Neural progenitor cell (in vitro differentiated cells): ENCODE data around the gene HLA-C. TPM values are rescaled to one million over a fixed set of nuclear protein-coding genes. Genes with fewer than 3 reads are reported as not detected.
"Not testable (repeated sequence)": the region's sequence is repeated elsewhere in the genome, so short reads cannot be mapped to it uniquely, and the experiment has no call there.

Experiments
- DNase-seq: peaks from one replicate; pipeline ENCODE4 v3.0.0-alpha.2; 2016; ENCODE audit warnings: low spot score
- H2AFZ ChIP-seq: fragments of 200-600 bp; sonication (generic); replicated peaks from 2 replicates; pipeline ENCODE4 v1.6.1; 2016; ENCODE audit warnings: antibody characterized with exemption
- H3F3A ChIP-seq: fragments of 200-600 bp; sonication (generic); 2 replicates; pipeline ENCODE4 v1.6.1; 2016; ENCODE audit warnings: antibody characterized with exemption, low read depth
- H3K27ac ChIP-seq: fragments of 200-600 bp; sonication (generic); 2 replicates; pipeline ENCODE4 v1.5.1; 2016; ENCODE audit warnings: mild to moderate bottlenecking
- H3K27me3 ChIP-seq: fragments of 200-600 bp; sonication (generic); 2 replicates; pipeline ENCODE4 v1.6.1; 2016; ENCODE audit warnings: mild to moderate bottlenecking, moderate library complexity
- H3K36me3 ChIP-seq: fragments of 200-600 bp; sonication (generic); 2 replicates; pipeline ENCODE4 v1.5.1; 2016
- H3K4me1 ChIP-seq: fragments of 200-600 bp; sonication (generic); 2 replicates; pipeline ENCODE4 v1.6.1; 2016; ENCODE audit warnings: mixed run types
- H3K4me2 ChIP-seq: fragments of 200-600 bp; sonication (generic); 2 replicates; pipeline ENCODE4 v1.6.1; 2016
- H3K4me3 ChIP-seq: fragments of 200-600 bp; sonication (generic); 2 replicates; pipeline ENCODE4 v1.5.1; 2016
- H3K79me2 ChIP-seq: fragments of 200-600 bp; sonication (generic); 2 replicates; pipeline ENCODE4 v1.6.1; 2016; ENCODE audit warnings: low read depth
- H3K9ac ChIP-seq: fragments of 200-600 bp; sonication (generic); 2 replicates; pipeline ENCODE4 v1.6.1; 2016
- H3K9me3 ChIP-seq: fragments of 200-600 bp; sonication (generic); 2 replicates; pipeline ENCODE4 v1.5.1; 2016; ENCODE audit warnings: low read depth
- H4K20me1 ChIP-seq: fragments of 200-600 bp; sonication (generic); 2 replicates; pipeline ENCODE4 v1.6.1; 2016; ENCODE audit warnings: low read depth
- H3K27ac Mint-ChIP-seq: 3 replicates; pipeline ENCODE4 v1.8.0; 2021; ENCODE audit warnings: mixed read lengths
- H3K27me3 Mint-ChIP-seq: 2 replicates; pipeline ENCODE4 v1.8.0; 2022; ENCODE audit warnings: low read depth, mild to moderate bottlenecking, inconsistent platforms, moderate library complexity, mixed read lengths; ENCODE audit not compliant: insufficient read depth
- H3K36me3 Mint-ChIP-seq: 3 replicates; pipeline ENCODE4 v1.8.0; 2021; ENCODE audit warnings: mixed read lengths
- H3K4me1 Mint-ChIP-seq: 3 replicates; pipeline ENCODE4 v1.8.0; 2021; ENCODE audit warnings: mixed read lengths
- H3K4me3 Mint-ChIP-seq: 3 replicates; pipeline ENCODE4 v1.8.0; 2021; ENCODE audit warnings: mild to moderate bottlenecking, moderate library complexity, mixed read lengths
- H3K9me3 Mint-ChIP-seq: 3 replicates; pipeline ENCODE4 v1.8.0; 2020; ENCODE audit warnings: mixed read lengths
- EZH2 ChIP-seq: fragments of 200-600 bp; sonication (generic); IDR thresholded peaks from 2 replicates; pipeline ENCODE4 v1.6.1; 2017; ENCODE audit warnings: antibody characterized with exemption, mild to moderate bottlenecking, moderate library complexity
- EZH2phosphoT487 ChIP-seq: fragments of 200-600 bp; sonication (generic); IDR thresholded peaks from 2 replicates; pipeline ENCODE4 v1.6.1; 2017; ENCODE audit warnings: antibody characterized with exemption
- total RNA-seq: library from RNA; depleted of rRNA; stranded (reverse); fragments of >200 nt; gene quantifications from 2 replicates; pipeline ENCODE4 v1.2.3, GENCODE V29; 2015; ENCODE audit warnings: low replicate concordance
- TF ChIP-seq, protein P1 (sequence below): fragments of 200-600 bp; sonication (generic); IDR thresholded peaks from 2 replicates; pipeline ENCODE4 v1.5.1; 2017; ENCODE audit warnings: antibody characterized with exemption, mild to moderate bottlenecking

Gene HLA-C
- total RNA-seq, 1 donor from 2014 or later = 65.2 TPM

GRCh38 chr6:31285486-31285885, 13.6 kb upstream of the HLA-C start:
- Histone ChIP-seq H3K36me3 (no peaks in the 10 kb centered on the region), H3K4me1 (no peaks in the 10 kb centered on the region), H3K79me2 (no peaks in the 10 kb centered on the region), H3K27me3 (no peaks in the 10 kb centered on the region), H3K27ac (no peak overlapping the region), H2AFZ (no peak overlapping the region), H3K4me3 (no peak overlapping the region), H3F3A (no peaks in the 10 kb centered on the region), H3K9me3 (no peaks in the 10 kb centered on the region), H4K20me1 (no peaks in the 10 kb centered on the region), H3K4me2 (no peak overlapping the region), H3K9ac (no peak overlapping the region)
- TF ChIP-seq EZH2phosphoT487 = no peak
- TF ChIP-seq EZH2 = no peak
- TF ChIP-seq, protein P1, sequence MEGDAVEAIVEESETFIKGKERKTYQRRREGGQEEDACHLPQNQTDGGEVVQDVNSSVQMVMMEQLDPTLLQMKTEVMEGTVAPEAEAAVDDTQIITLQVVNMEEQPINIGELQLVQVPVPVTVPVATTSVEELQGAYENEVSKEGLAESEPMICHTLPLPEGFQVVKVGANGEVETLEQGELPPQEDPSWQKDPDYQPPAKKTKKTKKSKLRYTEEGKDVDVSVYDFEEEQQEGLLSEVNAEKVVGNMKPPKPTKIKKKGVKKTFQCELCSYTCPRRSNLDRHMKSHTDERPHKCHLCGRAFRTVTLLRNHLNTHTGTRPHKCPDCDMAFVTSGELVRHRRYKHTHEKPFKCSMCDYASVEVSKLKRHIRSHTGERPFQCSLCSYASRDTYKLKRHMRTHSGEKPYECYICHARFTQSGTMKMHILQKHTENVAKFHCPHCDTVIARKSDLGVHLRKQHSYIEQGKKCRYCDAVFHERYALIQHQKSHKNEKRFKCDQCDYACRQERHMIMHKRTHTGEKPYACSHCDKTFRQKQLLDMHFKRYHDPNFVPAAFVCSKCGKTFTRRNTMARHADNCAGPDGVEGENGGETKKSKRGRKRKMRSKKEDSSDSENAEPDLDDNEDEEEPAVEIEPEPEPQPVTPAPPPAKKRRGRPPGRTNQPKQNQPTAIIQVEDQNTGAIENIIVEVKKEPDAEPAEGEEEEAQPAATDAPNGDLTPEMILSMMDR = no peak
- Mint-ChIP-seq H3K4me3 (no peak overlapping the region), H3K9me3 (no peaks in the 10 kb centered on the region), H3K27ac (no peak overlapping the region), H3K4me1 (no peaks in the 10 kb centered on the region), H3K36me3 (no peaks in the 10 kb centered on the region), H3K27me3 (no peaks in the 10 kb centered on the region)
- no peak for DNase-seq

DNA sequence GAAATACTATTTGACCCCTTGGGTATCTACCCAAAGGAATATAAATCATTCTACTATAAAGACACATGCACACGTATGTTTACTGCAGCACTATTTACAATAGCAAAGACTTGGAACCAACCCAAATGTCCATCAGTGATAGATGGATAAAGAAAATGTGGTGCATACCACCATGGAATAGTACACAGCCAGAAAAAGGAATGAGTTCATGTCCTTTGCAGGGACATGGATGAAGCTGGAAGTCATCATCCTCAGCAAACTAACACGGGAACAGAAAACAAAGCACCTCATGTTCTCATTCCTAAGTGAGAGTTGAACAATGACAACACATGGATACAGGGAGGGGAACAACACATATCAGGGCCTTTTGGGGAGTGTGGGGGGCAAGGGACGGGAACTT, 7.8 kb upstream of the HLA-C start:
- not testable (repeated sequence) for H3K27ac ChIP-seq, H3K79me2 ChIP-seq, H3K27ac Mint-ChIP-seq, H2AFZ ChIP-seq, H4K20me1 ChIP-seq, H3K4me1 ChIP-seq, H3K9me3 Mint-ChIP-seq, H3K4me1 Mint-ChIP-seq, H3K9me3 ChIP-seq, H3K27me3 ChIP-seq, H3K4me3 Mint-ChIP-seq, H3K36me3 ChIP-seq, H3K9ac ChIP-seq, H3K27me3 Mint-ChIP-seq, H3K4me3 ChIP-seq, DNase-seq, H3K36me3 Mint-ChIP-seq, H3F3A ChIP-seq, H3K4me2 ChIP-seq

- H3K9me3 ChIP-seq = no peaks in the 10 kb centered on the region
- Mint-ChIP-seq H3K36me3 (peaks cover 8% of the 10 kb centered on the region), H3K9me3 (no peaks in the 10 kb centered on the region), H3K27ac (no peak overlapping the region), H3K27me3 (peaks cover 37% of the 10 kb centered on the region), H3K4me3 (peak overlapping the region; percentile 84), H3K4me1 (peaks cover 13% of the 10 kb centered on the region)
- H3K4me3 ChIP-seq = no peak overlapping the region
- H2AFZ ChIP-seq = peak overlapping the region; percentile 91
- H3K9ac ChIP-seq = no peak overlapping the region
- no peaks in the 10 kb centered on the region for H3K36me3 ChIP-seq
- no peaks in the 10 kb centered on the region for H3F3A ChIP-seq
- no peaks in the 10 kb centered on the region for H4K20me1 ChIP-seq
- H3K4me1 ChIP-seq = no peaks in the 10 kb centered on the region
- no peaks in the 10 kb centered on the region for H3K79me2 ChIP-seq
- no peak overlapping the region for H3K27ac ChIP-seq
- H3K27me3 ChIP-seq = peaks cover 18% of the 10 kb centered on the region
- TF ChIP-seq, protein P1 = no peak
- TF ChIP-seq EZH2 = no peak
- no peak for TF ChIP-seq EZH2phosphoT487
- peak; percentile 22 for DNase-seq
- H3K4me2 ChIP-seq = no peak overlapping the region
Observed at GRCh38 chr6:31272836-31273626, 1.1 kb upstream of the HLA-C start.

DNA sequence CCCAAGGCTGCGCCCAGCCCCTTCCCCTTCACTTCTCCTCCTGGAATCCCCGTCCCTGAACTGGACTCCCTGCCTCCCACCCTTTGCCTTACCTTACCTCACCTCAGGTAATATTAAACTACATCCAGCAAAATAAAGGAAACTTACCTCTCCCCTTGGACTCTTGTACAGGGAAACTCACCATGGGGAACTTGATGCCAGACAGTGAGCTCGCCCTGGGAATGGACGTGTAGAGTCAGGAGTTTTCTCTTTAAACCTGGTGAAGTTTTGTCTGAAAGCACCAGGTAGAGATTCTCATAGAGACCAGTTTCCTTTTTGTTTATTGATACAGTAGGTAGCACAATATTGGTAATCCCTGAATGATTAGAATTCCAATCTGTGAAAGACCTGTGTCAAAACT, 544 bp upstream of the HLA-C start:
- Histone ChIP-seq H3K27ac (no peak overlapping the region), H3K9me3 (no peaks in the 10 kb centered on the region), H3F3A (no peaks in the 10 kb centered on the region), H4K20me1 (no peaks in the 10 kb centered on the region), H3K4me2 (peak overlapping the region; percentile 78), H3K9ac (no peak overlapping the region), H3K79me2 (no peaks in the 10 kb centered on the region), H3K27me3 (peaks cover 18% of the 10 kb centered on the region), H3K4me1 (no peaks in the 10 kb centered on the region), H2AFZ (peak overlapping the region; percentile 91), H3K4me3 (peak overlapping the region; percentile 68), H3K36me3 (no peaks in the 10 kb centered on the region)
- TF ChIP-seq, protein P1 = no peak
- TF ChIP-seq EZH2phosphoT487 = no peak
- TF ChIP-seq EZH2 = no peak
- Mint-ChIP-seq H3K36me3 (peaks cover 8% of the 10 kb centered on the region), H3K4me1 (peaks cover 13% of the 10 kb centered on the region), H3K27ac (no peak overlapping the region), H3K27me3 (peaks cover 37% of the 10 kb centered on the region), H3K9me3 (no peaks in the 10 kb centered on the region), H3K4me3 (peak overlapping the region; percentile 84)
- DNase-seq = peak; percentile 8
